Renal pelvis (tissue), 4 donors: ENCODE data around the gene BRINP3. TPM values are rescaled to one million over a fixed set of nuclear protein-coding genes. Genes with fewer than 3 reads are reported as not detected.
A peak's percentile ranks its signal among the peaks of the same experiment; 100 is the strongest.

ENCODE experiments used
- DNase-seq: peaks from one replicate; pipeline ENCODE4 v3.0.0-alpha.2; 2013
- polyA plus RNA-seq, 3 donors: library from polyadenylated mRNA; unstranded; fragments of 120-200 nt; gene quantifications; one replicate each; pipeline ENCODE4 v1.2.1, GENCODE V29; 2013; ENCODE audit not compliant: insufficient read length in 3 of 3

The BRINP3 gene
- polyA plus RNA-seq, 3 donors, result 3.9 to 6.4 (median 4.2) TPM

DNA sequence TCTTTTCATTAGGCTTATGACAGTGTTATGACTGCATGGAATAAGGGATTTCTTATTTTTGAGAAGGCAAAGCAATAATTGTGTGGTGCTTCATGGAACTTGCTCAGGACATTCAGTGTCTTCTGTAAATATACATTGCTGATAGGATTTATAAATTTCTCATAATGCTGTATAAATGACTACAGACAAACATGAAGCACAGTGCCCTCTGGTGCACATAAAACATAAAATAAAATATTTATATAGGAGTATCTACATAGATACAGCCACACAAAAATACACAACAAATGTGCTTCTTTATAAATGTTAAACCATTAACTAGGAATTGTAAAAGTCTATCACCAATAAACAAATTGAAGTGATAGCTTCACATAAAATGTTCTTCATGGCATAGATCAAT lies 24.1 kb downstream of the BRINP3 start:
- DNase-seq, result no peak

DNA sequence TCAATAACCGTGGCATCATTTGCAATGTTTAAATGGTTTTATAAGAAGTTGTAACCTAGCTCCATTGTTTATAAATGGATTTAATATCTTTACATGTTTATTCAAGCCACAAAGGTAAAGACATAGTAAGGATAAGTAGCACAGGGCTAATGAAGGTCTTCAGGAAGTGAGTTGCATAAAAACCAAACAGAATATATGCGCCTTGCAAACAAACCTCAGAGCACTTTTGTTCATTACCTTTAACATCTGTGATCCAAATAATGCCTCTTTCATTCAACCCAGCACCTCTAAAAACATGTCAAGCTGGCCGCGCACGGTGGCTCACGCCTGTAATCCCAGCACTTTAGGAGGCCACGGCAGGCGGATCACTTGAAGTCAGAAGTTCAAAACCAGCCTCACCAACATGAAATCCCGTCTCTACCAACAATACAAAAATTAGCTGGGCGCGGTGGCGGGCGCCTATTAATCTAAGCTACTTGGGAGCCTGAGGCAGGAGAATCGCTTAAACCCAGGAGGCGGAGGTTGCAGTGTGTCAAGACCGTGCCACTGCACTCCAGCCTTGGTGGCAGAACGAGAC lies 25.3 kb downstream of the BRINP3 start:
- DNase-seq, result no peak

DNA sequence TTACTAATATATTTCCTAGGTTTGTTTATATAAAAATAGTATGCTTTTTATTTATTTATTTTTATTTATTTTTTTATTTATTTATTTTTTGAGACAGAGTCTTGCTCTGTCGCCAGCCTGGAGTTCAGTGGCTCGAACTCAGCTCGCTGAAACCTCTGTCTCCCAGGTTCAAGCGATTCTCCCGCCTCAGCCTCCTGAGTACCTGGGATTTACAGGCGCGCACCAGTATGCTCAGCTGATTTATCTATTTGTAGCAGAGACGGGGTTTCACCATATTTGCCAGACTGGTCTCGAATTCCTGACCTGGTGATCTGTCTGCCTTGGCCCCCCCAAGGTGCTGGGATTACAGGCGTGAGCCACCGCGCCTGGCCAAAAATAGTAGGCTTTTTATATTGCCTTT lies 33.2 kb downstream of the BRINP3 start:
- no peak for DNase-seq

DNA sequence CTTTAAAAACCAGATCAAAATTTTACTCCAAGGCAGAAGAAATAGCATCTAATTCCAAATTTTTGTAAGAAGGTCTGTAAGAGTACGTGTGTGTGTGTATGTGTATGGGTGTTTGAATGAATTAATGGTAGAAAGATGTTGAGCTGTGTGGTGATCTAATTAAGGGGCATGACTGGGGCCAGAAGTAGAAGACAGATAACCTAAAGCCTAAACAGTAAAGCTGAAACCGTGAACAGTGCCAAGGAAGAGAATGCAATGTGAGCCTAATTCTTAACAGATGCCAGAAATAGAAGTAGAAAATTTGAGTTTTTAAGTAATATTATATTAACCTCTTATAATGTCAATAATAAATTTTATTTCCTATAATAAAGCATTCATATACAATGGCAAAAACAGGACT lies 38.2 kb downstream of the BRINP3 start:
- no peak for DNase-seq

DNA sequence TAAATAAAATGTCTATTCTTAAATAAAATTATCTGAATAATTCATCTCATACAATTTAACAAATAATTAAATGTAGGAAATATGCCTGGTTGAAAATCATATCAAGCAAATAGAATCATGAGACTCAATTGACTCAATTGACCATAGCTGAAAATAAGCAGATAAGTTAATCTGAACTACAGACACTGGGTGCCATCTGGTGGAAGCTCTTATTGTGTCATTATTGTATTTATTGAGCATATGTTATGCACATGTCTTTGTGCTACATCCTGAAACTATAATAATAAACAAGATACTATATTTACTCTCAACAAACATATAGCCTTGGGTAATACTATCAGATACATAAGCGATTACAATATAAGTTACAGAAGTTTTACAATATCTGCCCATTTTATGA lies 41.0 kb downstream of the BRINP3 start:
- no peak for DNase-seq

DNA sequence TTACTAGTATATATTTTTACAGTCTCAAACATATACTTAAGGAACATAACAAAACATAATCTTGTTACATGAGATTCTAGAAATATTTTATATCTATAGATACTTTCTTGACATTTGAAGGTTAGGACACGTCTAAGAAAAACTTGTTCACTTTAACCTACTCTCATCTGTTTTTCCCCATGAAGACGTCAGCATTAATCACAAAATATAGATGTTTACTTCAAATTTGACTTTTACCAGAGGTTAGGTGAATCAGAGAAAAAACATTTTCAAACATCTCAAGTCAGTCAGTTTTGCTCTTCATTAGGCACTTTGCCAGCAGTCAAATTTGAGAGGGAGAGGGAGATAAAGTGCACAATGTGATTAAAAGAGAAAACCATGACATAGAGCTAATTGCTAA lies 47.7 kb downstream of the BRINP3 start:
- DNase-seq, result no peak

DNA sequence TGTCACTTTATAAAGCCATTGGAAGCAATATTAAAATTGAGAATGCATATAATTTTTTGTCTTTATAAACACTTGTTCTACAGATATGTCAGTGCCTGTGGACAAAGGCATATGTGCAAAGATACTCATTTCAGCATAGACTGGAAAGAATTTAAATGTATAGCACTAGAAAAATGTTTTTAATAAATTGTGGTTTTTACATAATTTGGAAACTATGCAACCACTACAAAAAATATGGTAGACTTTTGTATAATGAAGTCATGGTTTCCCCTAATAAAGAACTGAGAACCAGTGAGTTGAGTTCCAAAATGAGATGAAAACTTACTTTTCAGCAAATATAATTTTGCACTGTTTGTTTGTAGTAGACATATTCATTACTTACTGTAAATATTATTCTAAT lies 48.5 kb downstream of the BRINP3 start:
- no peak for DNase-seq

DNA sequence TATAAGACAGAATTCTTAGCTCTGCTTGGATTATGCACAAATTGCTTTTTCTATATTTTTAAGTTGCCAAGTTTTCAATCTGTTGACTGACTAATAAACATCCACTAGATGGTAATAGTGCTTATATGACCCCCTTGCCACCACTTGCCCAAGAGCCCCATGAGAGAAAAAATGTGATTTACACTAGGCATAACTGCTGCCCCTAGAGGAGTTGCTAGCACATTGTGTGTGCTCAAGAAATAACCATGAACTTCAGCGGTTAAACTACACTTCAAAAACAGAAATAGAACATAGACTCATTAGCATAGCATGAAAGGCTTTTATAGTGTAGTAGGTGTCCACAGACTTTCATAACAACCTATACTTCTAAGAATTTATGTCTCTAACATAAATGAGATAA lies 61.4 kb downstream of the BRINP3 start:
- DNase-seq, result no peak

DNA sequence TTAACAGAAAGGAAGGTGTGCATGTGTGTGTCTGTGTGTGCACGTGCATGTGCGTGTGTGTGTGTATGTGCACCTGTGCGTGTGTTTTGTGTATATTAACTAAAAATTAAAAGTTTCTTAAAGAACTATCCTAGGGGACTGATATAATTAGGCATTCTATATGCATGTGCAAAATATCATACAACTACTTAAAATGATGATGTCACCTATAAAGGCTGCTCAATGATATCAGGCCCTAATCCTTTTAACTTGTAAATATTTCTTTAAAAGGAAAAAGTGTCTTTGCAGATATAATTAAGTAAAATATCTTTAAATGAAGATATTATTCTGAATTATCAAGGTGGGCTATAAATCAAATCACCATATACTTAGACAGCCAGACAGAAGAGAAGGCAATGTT lies 64.5 kb downstream of the BRINP3 start:
- DNase-seq, result no peak

DNA sequence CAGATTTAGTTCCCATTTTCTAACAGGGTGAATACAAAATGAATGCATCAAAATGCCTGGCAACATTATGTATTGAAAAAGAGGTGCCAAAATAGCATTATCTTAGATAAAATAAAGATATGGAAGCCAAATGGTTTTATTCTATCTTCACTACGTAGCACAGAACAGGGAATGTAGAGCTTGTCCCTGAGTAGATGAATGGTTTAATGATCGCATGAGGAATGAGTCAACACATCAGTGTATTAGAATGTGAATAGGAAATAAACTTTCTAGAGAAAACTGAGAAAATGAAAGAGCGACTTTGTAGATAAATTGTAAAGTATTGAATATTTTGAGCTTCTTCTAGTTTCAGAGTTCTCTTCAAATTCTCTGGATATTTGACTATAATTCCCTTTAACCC lies 74.3 kb downstream of the BRINP3 start:
- no peak for DNase-seq

DNA sequence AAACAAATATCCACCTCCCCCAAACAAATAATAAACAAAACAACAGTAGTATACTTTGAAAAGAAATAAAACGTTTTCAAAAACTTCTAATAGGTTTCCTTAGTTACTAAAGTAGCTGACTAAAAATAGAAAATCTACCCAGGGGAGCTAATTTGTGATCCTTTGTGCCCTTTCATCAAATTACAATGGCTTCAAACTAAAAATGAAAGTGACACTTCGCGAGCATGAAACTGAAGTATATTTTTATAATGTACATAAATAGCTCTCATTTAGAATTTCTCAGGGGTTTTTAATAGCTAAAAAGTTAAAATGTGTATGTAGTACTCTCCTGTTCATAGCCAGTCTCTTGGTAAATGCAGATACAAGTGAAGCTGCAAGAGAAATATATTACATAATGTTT lies 78.4 kb downstream of the BRINP3 start:
- no peak for DNase-seq

DNA sequence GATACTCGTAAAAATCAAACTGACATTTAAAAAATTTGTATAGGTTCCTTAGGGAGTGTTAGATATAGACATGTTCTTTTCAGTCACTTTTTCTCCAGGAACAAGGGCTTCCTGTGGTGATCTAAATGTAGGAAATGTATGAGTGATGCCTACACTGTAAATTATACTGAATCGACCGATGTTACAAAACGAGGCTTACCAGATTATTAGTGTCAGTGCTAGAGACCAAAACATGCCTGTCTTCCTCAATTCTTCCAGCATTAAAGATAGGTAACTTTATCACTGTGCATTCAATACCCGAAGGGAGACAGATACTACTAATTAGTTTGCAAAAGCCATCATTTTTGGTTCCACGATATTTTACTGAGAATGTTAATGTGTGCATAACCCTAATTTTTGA lies 86.1 kb downstream of the BRINP3 start:
- no peak for DNase-seq

DNA sequence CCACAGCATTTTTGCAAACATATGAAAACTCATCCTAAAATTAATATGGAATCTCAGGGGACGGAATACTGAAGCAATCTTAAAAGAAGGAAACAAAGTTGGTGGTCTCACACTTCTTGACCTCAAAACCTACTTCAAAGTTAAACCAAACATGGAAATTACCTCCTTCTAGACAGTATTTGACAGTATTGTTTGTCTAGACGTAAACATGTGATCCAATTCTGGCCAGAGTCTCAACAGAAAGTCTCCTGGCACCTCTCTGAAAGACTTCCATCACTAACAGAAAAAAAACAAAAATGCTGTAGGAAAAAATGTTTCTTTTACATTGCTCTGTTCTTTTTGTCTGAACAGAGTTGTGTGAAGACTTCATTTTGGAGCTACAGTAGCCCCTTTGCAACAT lies 99.7 kb downstream of the BRINP3 start:
- DNase-seq, result no peak

DNA sequence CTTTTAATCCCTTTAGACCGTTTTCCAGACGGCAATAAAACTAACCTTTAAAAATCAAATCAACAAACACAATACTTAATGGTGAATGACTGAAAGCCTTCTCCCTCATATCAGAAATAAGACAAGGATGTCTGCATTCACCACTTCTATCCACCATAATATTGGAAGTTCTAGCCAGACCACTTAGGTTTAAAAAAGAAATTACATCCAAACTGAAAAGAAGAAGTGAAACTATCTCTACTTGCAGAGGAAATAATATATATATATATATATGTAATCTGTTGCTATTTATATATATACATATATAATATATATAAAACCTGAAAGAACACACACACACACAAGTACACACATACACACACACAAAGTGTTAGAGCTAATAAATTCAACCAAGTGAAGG lies 100.4 kb downstream of the BRINP3 start:
- DNase-seq, result no peak

DNA sequence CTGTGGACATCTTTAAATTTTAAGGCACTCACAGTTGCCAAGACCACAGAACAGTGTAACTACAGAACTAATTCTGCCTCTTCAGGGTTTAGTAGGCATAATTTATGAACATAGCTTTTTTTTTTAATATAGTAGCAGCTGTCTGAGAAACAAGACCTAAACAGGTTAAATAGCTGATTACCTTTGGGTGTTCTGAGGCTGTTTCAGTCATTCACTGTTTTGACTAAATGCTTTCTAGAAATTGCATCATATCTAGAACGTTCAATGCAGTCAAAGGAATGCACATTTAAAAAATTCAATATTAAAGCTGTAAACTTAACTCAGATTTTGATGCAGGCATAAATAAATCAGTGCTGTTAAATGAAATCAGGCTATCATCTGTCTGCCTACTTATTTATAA lies 101.6 kb downstream of the BRINP3 start:
- no peak for DNase-seq

DNA sequence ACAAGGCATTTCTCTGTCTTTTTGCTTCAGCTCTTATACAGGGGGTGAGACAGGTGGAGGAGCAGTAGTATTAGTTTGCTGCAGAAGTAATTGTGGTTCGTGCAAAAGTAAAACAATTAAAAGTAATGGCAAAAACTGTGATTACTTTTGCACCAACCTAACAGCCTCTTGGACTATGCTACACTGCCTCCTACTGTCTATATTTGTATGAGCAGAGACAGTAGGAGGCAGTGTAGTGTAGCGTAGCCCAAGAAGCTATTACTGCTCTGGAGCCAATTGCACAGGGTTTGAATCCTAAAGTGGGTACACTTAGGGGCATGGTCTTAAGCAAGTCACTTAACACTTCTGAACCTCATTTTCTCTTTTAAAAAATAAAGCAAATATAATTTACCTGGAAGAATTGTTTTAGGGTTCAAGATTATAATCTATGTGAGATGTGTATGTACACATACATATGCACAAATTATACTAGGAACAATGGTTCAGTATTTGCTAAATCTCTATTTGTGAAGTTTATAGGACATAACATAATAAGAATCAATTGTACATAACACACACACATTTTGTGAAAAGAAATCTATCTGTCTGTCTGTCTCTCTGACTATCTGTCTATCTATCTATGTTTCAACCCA lies 103.8 kb downstream of the BRINP3 start:
- DNase-seq, result peak; percentile 1

DNA sequence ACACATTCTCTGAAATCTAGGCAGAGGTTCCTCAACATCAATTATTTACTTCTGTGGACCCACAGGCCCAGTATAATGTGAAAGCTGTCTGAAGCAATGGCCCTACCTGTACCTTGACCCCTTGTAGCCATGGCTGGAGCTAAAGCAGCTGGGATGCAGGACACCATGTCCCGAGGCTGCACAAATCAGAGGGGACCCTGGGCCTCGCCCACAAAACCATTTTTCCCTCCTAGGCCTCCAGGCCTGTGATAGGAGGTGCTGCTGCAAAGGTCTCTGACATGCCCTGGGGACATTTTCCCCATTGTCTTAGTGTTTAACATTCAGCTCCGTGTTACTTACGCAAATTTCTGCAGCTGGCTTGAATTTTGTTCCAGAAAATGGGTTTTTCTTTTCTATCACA lies 110.5 kb downstream of the BRINP3 start:
- DNase-seq, result no peak

DNA sequence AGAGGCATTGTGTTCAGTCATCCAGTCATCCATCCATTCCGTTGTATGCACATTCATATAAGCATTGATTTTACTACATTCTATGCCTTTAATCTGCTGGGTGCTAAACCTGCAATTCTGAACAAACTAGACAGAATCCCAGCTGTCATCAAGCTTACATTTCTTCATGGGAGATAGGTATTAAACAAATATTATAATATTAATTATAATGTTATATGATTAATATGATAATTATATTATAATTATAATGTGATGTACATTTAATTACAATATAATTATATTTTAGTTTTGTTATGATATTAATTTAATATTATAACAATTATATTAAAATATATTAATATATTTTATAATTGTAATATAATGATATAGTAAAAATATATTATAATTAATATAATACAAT lies 112.4 kb downstream of the BRINP3 start:
- DNase-seq, result no peak

DNA sequence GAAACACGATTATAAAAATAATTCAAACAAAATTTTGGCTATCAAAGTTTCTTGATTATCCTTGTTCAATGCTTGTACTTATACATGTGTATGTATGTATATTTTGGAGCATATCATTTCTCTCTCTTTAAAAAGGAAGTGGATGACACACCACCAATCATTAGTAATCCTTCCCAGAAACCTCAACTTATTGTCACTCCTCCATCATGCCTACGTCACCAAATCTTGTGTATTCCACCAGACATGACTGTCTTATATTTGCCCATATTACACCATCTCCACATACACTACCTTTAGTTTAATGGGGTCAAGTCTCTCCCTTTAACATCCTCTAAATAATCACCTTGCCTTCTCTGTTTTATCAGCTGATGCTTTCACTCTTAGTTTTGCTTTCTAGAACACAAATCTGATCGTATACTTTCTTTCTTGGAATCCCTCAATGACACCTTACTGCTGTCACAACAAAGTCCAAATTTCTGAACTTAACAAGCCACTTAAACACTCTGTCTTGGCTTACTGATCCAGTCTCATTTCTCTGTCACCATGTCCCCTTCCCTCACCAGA lies 124.0 kb downstream of the BRINP3 start:
- DNase-seq, result no peak

DNA sequence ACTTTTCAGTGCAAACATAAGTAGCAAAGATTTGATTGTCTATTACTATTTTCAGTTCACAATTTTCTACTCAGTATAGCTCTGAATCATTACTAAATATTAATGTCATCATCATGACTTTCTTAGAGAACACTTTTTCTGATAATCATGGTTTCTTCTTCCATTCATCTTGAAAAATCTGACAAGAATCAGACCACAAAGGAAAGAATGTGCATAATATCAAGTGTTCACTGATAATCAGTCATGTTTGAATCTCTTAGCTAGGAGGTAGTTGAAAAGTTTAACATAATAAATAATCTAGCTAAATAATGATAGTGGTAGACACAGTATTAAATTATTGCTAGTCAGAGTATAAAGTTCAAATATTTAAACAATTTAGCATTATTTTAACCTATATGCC lies 133.2 kb downstream of the BRINP3 start:
- DNase-seq, result no peak

DNA sequence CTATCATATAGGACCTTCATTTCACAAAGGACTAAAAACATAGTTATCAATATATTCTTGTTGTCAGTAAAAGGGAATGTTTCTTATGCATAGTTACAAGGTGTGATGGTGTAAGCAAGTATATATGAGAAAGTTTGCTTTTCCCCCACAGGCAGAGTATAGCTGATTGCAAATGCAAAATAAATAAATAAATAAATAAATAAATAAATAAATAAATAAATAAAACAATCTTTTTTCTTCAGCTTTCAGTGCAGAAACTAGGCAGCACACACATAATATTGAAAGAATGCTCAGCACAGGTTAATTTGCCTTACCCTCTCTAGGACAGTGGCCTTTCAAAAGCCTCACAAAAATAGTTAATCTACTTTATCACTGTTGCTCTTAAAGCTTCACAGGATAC lies 138.8 kb downstream of the BRINP3 start:
- no peak for DNase-seq

DNA sequence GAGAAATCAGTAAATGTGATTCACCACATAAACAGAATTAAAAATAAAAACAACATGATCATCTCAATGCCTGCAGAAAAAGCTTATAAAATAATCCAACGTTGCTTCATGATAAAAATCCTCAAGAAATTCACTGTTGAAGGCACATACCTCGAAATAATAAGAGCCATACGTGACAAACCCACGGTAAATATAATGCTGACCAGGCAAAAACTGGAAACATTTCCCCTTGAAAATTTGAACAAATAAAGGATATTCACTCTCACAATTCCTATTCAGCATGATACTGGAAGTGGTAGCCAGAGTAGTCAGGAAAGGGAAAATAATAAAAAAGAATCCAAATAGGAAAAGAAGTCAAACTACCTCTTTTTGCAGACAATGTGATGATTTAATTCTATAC lies 148.8 kb downstream of the BRINP3 start:
- no peak for DNase-seq

DNA sequence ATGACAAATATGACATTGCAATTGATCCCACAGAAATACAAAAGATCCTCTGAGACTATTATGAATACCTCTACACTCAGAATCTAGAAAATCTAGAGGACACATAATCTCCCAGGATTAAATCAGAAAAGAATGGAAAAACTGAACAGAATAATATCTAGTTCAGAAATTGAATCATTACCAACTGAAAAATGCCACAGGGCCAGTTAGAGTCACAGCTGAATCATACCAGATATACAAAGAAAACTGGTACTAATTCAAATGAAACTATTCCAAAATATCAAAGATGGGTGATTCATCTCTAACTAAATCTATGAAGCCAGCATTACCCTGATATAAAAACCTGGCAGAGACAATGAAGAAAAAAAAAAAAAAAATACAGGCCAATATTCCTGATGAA lies 149.3 kb downstream of the BRINP3 start:
- DNase-seq, result no peak

DNA sequence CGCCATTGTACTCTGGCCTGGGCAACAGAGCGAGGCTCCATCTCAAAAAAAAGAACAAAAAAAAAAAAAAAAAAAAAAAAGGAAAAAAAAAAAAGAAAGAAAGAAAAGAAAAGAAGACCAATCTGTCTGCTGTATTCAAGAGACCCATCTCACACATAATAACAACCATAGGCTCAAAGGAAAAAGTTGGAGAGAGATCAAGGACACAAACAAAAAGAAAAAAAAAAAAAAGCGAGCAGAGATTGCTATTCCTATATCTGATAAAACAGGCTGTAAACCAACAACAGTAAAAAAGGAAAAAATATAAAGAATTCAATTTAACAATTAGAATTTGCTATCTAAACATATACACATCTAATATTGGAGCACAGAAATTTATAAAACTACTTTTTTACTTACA lies 150.4 kb downstream of the BRINP3 start:
- DNase-seq, result no peak
